NCI-H2196 treated with DMSO at 0.1 percent for 48 hours (cell line): ENCODE results near the gene FLCN.

Experiments
- DNase-seq: peaks from one replicate; lab custom pipeline; 2025; ENCODE audit not compliant: unreplicated experiment; lab: John Stamatoyannopoulos, UW

Gene FLCN

DNA sequence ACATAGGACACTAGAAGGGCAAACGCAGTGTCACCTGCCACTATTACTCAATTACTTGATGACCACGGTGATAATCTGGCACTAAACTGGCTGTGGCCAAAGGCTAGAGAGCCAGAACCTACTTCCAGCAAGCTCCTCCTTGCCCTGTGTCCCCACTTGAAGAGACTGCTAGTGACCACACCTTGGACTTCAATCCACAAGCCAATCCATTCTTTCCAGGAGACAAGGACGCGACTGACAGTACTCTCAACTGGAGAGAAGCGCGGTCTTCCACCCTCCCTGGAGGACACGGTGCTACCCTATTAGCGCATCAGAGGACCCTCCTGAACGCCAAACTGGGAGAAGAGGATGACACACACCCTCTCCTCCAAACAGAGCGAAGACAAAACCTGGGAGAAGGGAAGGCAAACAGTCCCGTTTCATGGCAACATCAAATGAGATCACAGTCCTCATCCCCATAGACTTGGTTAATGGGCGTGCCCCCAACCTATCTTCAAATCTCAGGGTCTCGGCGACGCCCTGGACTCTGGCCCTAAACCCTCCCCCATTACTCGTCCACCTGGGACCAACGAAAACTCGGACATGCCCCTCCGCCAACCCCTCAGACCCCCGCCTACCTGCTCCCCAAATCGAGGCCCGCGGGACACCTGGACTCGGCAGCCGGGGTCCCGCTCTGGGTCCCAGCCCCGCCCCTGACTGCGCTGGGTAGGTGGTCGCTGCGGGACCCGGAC is 508 bp downstream of the FLCN start:
- no peak for DNase-seq

DNA sequence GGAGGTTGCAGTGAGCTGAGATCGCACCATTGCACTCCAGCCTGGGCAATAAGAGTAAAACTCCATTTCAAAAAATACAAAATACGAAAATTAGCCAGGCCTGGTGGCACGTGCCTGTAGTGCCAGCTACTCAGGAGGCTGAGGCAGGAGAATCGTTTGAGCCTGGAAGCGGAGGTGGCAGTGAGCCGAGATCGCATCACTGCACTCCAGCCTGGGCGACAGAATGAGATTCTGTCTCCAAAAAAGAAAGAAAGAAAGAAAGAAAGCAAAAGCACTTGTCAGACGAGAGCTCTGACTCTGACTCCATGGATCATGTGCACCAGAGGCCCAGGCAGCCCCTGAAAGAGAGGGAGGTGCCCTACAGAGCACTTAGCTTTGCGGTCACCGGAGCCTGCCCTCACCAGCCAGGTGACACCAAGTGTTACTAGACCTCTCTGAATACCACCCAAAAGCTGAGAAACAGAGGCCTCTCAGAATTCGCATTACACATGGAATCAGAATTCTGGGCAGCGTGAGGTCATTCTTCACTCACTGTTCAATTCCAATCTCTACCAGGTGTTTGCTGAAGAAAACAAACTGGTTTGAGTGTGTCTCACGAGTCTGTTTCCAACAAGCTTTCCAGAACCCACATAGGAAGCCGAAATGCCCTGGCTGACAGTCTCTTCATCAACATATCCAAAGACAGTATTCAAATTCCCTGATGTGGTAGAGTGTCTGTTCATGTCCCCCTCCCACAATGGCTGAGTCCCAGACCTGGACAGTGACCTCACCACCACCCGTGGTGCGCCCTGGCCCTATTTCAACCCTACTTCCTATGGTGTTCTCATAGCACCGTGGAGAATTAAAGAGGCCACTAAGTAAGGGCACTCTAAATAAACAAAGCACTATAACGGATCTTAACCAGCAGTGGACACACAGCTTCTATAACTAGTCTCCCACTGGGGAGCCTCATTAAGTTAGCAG is 1.5 kb downstream of the FLCN start:
- peak; percentile 12 for DNase-seq

DNA sequence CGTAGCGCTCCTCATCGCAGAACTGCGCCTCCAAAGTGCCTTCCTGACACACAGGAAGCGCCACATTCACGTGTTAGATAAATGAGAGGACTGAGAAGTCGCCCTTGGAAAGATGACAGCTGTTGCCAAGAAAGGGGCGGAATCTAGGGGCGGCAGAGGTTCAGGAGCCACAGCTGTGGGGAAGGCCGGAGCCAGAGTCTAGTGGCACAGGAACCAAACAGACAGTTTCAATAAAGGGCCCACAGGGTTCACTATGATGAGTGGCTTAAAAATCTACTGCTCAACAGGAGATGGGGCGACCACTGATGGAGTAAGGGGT is 4.7 kb downstream of the FLCN start:
- no peak for DNase-seq

DNA sequence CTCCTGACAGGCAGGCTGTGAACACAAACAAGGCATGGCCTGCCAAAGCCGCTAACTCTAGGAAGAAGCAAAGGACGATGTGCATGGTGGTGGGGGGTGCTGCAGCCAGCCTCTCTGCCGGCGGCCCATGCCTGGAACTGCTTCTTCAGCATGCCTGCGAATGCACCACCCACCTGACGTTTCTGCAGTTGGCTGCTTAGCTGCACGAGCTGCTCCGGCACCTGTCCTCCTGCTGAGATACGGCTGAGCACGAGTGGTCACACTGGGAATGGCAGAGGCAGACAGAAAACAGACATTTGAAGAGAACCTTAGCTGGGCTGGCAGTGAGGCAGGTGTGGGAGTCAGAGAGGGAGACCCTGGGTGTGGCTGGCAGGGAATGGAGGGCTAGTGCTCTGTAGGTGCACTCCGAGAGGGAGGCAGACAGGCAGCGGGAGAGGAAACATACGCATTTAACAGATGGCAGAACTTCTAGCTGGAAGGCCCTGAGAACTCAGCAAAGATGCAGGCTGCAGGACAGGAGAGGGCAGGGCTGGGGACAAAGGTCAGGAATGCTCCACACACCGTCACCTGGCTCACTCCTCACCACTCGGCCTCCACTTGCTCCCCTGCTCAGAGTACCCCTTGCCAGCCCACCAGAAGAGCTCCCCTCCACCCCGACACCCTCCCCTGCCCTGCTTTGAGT is 5.2 kb downstream of the FLCN start:
- DNase-seq = no peak

DNA sequence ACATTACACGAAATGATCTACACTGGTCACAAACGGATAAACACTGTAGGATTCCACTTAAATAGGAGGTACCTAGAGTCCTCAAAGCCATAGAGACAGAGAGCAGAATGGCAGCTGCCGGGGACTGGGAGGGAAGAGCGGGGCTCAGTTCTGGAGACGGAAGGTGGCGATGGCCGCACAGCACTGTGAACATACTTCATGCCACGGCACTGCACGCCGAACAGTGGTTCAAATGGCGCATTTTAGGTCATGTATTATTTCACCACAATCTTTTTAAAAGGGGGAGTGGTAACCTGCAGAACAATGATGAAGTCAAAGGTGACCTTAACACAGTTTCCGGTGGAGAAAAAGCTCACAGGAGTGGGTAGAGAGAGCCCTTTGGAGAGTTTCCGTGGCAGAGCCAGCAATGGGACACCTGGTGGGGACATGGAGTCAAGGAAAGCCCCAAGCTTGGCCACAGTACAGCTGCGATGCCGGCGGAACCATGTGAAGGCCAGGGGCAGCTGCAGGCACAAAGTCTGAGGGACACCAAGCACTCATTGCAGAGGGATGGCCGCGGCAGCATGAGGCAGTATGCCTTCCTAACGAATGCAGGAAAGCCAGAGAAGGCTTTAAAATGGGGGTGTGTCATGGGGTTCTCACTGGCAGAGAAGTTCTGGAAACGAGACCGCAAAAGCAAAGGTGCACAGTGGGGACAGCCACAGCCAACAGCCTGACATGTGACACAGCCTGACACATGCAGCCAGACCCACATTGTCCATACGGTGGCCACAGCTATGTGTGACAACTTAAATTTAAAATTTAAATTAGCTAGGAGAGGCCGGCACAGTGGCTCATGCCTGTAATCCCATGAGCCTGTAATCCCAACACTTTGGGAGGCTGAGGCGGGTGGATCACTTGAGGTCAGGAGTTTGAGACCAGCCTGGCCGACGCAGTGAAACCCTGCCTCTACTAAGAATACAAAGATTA is 7.3 kb downstream of the FLCN start:
- no peak for DNase-seq

DNA sequence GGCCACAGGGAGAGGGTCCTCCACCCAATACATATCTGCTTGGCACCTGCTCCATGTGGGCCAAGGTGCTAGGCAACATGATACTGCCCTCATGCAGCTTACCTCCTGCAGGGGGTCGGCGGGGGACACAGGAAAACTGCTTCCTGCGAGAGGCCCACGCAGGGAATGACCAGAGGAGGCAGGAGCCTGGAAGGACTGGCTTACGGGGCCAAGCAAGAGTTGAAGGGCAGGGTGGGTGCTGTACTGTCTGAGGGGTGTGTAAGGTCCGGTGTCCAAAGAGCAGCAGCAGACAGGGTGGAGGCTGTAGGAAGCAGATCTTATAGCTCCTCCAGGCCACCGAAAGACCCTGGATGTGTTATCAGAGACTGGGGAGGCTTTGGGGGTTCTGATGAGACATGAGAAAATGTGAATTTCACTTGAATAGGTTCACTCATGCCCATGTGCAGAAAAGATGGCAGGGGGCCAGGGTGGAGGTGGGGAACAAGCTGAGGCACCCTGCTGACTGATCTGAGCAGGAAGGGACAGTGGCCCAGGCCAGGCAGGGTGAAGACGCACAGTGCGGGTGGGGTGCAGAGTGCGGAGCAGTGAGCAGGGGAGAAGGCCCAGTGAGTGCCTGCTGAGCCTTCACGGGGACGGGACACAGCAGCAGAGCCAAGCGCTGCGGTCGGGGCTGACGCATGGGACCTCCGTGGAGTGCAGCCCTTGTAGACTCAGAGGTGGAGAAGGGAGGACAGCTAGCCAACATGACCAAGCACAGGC is 8.3 kb downstream of the FLCN start:
- DNase-seq = no peak

DNA sequence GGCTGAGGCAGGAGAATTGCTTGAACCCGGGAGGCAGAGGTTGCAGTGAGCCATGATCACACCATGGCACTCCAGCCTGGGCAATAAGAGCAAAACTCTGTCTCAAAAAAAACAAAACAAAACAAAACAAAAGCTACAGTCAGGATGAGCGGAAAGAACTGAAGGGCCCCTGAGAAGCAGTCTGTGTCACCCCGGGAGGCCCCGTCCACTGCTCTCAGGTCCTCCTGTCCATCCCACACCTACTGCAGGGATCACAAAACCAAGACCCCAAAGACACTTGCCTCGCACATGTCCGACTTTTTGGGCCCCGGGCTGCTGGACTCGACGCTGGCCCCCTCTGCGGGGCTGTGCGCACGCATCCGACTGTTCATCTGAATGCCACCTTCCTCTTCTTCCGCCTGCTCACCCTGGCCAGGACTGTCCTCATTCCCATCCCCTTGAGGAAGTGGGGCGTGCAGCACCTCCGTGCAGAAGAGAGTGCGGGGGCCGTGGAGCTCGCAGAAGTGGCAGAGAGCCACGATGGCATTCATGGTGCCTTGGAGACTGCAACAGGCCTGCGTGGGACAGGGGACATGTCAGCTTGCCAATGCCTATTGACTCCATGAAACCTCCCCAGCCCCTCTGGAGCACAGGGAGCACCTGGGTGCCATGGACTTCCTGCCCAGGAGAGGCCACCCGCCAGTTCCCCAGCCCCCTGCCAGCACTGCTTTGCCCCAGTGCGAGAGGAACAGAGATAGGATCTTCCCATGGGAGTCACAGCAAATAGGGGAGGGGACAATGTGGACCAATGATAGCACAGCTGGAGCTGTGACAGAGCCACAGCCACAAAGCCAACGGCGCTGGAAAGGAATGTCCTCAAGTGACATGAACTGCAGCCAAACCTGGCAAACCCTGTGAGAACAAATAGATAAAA is 9.1 kb downstream of the FLCN start:
- no peak for DNase-seq

DNA sequence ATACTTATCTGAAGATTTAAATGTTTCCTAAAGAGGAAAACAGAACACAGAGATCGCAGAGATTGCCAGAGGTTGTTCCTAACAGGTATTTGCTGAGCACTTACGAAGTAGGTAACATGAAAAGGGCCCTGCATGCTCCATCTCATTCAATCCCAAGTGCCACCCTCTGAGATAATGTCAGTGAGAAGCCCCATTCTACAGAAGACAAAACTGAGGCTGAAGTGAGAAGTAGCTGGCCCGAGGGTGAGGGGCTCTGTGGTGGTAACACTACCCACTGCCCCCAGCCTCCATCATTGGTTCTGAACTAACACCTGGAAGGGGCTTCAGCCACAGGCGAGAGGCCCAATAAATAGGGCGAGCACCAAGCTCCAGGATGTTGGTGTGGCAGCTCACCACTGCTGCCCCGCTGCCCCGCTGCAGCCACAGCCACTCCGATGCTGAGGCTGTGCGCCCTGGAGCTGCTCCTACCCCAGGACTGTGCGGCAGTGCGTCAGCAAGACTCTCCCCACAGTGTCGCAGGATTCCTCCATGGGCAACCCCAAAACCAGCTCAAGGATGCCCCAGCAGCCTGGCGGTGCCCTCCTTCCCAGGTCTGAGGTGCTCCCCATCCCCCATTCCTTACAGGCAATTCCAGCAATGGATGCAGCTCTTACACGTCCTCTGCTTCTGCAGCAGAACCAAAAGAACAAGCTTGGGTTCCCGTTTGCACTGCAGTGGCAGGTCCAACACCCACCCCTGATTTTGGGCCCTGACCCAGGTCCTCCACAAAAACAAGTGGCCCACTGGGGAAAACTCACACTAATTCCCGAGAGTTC is 10.3 kb downstream of the FLCN start:
- DNase-seq = no peak

DNA sequence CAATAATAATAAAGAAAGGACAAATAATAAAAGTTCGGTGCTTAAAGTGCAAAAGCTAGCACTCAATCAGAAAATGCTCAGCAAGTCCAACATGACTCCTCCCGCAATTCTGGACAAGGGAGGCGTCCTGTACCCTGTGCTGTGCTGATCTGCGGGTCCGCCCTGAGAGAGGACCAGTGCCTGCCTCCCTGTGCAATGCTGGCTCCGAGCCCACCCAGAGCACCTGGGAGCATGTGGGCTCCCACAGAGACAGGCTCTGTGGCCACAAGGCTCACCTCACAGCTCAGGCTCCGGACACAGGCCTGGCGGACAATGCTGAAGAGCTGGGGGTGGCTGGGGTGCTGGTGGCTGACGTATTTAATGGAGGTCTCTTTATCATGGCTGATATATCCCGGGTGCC is 11.1 kb downstream of the FLCN start:
- DNase-seq = no peak

DNA sequence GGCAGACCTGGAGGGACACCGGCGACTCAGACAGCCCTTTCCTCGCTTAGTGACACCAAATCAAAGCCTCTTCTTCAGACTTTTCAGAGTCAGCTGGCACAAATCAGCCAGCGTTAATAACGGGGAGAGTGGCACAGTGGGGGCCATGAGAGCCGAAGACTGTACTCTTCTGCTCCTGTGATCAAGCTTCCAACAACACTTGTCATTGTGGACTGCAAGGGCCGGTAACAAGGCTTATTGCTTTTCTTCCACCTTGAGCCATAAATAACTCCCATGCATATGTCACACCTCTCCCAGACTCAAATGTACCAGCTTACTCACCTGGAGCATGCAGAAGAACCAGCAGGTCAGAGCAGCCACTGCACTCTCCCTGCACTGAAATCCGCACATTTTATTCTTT is 12.8 kb downstream of the FLCN start:
- DNase-seq = no peak

DNA sequence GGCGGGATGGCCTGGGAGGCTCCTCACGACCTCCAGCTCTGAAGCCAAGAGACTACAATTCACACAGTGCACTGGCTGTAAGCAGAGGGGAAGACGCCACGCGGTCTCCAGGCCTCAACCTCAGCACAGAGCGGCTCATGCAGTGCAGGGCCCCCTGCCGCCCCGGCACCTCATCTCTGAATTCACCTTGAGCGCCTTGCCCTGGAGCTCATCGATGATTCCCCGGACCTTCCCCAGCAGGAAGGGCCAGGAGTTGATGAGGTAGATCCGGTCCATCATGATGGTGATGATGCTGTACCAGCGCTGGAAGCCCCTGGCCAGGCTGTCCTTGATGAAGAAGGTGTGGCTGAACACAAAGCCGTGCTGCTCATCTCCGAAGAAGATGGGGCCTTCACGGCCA is 13.2 kb downstream of the FLCN start:
- DNase-seq = no peak

DNA sequence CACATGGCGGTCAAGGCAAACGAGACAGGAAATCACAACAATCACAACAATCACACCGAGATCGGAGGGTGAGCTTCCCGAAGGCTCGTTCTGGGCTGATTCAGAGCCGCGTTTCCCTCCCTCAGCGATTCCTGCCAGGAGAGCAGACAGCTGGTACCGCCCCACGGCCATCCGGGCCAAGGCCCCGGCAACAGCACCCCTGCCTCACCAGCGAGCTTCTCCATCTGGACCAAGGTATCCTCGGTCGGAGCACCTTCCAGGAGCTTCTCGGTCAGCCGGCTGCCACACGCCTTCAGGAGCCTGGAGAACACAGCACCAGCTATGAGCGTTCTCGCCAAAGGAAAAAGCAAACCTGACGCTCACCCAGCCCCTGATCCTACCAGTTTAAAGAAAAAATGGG is 15.6 kb downstream of the FLCN start:
- no peak for DNase-seq

DNA sequence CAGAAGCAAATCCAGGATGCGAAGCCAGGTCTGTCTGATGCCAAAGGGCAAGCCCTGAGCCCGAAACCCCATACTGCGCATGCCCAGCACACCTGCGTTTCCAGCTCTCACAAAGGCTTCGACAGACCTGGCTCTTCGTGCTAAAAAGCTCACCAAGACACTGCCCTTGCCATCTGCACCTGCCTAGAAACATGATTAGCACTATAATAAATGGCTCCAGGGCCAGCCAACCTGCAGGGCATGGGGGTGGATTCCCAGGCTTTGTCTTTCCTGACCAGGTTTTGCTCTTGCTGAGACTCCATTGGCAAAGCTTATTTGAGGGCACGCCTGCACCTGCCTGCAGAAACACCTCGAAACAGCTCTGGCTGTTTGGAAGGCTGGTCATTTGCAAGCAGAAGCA is 16.4 kb downstream of the FLCN start:
- peak; percentile 40 for DNase-seq

DNA sequence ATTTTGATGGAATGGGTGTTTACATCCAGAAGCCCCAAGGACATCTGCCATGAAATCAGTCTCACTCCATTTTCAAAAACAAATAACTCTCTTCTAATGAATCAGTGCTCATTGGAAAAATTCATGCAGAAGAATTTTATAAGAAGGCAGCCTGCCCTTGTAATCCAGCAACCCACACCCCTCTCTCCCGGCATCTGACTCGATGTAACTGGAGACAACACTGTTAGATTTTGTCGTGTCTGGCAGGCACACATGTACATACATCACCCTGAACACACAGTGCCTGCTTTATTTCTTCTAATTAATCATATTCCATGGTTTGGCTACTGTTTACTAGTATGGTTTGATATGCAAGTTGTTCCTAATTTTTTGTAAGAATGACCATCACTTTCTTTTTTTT is 19.0 kb downstream of the FLCN start:
- DNase-seq = no peak

DNA sequence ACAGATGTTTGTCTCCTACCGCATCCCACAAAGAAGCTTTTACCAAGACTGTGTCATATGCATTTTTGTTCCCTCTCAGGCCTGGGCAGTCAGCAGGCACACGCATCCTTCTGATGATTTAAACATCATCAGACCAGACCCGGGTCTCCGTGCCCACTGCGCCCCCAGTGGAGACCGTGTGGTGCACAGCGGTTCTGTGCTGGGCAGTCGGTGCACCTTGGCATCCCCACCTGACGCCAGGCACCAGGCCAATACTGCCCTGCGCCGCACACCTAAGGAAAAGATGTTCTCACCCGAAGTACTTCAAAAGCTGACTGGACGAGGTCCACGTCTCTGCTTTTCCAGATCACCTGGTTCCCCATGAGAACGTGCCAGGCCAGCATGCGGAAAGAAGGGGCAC is 20.2 kb downstream of the FLCN start:
- DNase-seq = no peak

DNA sequence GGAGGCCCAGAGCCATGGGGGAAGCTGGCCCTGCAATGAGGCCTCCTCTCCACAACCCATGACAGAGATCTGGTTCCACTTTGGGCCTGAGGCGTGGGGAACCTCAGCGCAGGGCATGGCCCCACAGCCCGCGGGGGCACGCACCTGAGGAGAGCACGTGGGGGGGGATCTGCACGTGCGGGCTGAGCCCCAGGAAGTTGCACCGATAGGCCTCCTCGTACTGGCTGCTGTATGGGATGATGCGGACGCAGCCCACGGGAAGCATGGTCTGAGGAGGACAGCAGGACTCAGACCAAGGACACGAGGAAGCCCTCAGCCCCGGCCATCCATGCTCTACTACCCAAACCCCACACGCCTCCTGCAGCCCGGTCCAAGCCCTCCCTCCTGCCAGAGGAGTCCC is 20.7 kb downstream of the FLCN start:
- DNase-seq = no peak

DNA sequence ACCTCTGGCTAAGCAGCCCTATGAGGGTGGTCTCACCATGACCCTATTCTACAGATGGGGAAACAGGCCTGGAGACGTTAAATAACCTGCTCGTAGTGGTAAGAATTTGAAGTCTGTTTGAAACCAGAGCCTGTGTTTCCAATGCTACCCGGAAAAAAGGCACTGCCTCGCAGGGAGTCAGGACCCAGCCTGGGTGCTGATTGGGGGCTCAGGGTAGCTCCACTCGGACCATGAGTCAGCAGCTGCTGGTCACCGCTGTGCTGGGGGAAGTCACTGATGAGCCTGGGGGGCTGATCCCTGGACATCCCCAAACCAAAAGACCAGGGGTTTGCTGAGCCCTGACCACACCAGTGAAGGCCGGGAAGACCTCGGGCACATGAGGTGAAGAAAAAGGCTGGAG is 21.4 kb downstream of the FLCN start:
- no peak for DNase-seq
